AG04449 (cell line): ENCODE results near the gene AGPS.
"Not testable (repeated sequence)": the region's sequence is repeated elsewhere in the genome, so short reads cannot be mapped to it uniquely, and the experiment has no call there.

Experiments used
- CTCF ChIA-PET: fragments of 350-600 bp; formaldehyde crosslinking; extraction: SDS; loops from one replicate; lab custom pipeline; 2021; ENCODE audit warnings: antibody characterized with exemption; lab: Yijun Ruan, JAX
- POLR2A ChIA-PET: fragments of 400-600, 350-600 bp; formaldehyde crosslinking; extraction: SDS; loops from one replicate; lab custom pipeline; 2020; ENCODE audit warnings: antibody characterized with exemption, inconsistent platforms; lab: Yijun Ruan, JAX
- DNase-seq: peaks from one replicate; pipeline ENCODE4 v3.0.0-alpha.2; 2010; ENCODE audit warnings: low read depth, low spot score
- H3K4me3 ChIP-seq: 2 replicates; pipeline ENCODE4 v1.5.1; 2011; ENCODE audit warnings: low read depth, mild to moderate bottlenecking, control low read depth, low read length
- TF ChIP-seq, protein P1 (sequence below): IDR thresholded peaks from one replicate; pipeline ENCODE4 v1.5.1; 2011; ENCODE audit warnings: mild to moderate bottlenecking, moderate library complexity, low read length, control low read depth, inconsistent platforms; ENCODE audit not compliant: insufficient read depth; ENCODE audit errors: missing control alignments

The AGPS gene

DNA sequence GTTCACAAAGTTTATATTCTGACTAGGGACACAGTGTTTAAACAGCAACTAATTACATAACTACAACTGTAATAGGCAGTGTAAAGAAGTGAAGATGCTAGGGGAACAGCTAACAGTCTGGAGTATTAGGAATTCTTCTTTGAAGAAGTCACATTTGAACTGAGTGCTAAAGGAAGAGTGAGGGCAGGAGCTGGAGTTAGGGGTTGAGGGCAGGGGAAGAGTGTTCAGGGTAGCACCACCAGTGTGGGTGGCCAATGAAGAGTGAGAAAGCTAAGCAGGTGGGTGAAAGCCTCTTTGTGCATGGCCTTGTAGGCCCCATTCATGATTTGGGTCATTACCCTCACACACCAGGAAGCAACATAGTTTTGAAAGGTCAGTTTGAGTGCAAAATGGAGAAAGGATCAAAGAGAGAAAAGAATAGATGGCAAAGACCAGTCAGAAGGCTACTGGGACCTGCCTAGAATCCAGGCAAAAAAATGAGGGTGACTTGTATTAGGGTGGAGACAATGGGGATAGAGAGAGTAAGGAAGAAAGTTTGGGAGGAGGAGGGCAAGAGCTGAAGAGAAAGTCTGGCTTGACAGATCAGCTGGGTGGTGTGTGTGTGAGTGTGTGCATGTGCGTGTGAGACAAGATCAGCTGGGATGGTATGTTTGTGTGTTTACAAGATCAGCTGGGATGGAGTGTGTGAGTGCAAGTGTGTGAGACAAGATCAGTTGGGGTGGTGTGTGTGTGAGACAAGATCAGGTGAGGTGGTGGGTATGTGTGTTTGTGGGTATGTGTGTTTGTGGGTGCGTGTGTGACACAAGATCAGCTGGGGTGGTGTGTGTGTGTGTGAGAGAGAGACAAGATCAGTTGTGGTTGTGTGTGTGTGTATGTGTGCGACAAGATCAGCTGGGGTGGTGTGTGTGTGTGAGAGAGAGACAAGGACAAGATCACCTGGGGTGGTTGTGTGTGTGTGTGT, 43.6 kb upstream of the AGPS start:
- no peak overlapping the region for H3K4me3 ChIP-seq
- DNase-seq: no peak
- TF ChIP-seq, protein P1, sequence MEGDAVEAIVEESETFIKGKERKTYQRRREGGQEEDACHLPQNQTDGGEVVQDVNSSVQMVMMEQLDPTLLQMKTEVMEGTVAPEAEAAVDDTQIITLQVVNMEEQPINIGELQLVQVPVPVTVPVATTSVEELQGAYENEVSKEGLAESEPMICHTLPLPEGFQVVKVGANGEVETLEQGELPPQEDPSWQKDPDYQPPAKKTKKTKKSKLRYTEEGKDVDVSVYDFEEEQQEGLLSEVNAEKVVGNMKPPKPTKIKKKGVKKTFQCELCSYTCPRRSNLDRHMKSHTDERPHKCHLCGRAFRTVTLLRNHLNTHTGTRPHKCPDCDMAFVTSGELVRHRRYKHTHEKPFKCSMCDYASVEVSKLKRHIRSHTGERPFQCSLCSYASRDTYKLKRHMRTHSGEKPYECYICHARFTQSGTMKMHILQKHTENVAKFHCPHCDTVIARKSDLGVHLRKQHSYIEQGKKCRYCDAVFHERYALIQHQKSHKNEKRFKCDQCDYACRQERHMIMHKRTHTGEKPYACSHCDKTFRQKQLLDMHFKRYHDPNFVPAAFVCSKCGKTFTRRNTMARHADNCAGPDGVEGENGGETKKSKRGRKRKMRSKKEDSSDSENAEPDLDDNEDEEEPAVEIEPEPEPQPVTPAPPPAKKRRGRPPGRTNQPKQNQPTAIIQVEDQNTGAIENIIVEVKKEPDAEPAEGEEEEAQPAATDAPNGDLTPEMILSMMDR: no peak
- ChIA-PET CTCF (interaction anchor here (0.9 to 2.8 kb wide), 5 partner anchors 12 to 193 kb away, joined by 3 to 11 read pairs (median 4); no protein-coding TSS in a partner anchor), POLR2A (no interaction called here)

DNA sequence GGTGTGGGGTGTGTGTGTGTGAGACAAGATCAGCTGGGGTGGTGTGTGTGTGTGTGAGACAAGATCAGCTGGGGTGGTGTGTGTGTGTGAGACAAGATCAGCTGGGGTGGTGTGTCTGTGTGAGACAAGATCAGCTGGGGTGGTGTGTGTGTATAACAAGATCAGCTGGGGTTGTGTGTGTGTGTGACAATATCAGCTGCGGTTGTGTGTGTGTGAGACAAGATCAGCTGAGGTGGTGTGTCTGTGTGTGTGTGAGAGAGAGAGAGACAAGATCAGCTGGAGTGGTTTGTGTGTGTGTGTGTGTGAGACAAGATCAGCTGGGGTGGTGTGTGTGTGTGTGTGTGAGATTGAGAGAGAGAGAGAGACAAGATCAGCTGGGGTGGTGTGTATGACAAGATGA, 41.9 kb upstream of the AGPS start:
- ChIA-PET CTCF (interaction anchor here (1.5 kb wide), 1 partner anchor 15 kb away, joined by 6 read pairs; no protein-coding TSS in a partner anchor), POLR2A (interaction anchor here (0.6 kb wide), 1 partner anchor 23 kb away, joined by 4 read pairs; no protein-coding TSS in a partner anchor)
- DNase-seq: not testable (repeated sequence)

DNA sequence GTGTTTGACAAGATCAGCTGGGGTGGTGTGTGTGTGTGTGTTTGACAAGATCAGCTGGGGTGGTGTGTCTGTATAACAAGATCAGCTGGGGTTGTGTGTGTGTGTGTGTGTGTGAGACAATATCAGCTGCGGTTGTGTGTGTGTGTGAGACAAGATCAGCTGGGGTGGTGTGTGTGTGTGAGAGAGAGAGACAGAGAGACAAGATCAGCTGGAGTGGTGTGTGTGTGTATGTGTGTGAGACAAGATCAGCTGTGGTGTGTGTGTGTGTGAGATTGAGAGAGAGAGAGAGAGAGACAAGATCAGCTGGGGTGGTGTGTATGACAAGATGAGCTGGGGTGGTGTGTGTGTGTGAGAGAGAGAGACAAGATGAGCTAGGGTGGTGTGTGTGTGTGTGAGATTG, 41.5 kb upstream of the AGPS start:
- ChIA-PET CTCF (interaction anchor here (1.5 kb wide), 1 partner anchor 16 kb away, joined by 6 read pairs; no protein-coding TSS in a partner anchor), POLR2A (interaction anchor here (0.6 kb wide), 1 partner anchor 24 kb away, joined by 4 read pairs; no protein-coding TSS in a partner anchor)
- DNase-seq, H3K4me3 ChIP-seq: not testable (repeated sequence)

More for the DNA sequence above, 41.9 kb upstream of the AGPS start:
- H3K4me3 ChIP-seq: not testable (repeated sequence)

DNA sequence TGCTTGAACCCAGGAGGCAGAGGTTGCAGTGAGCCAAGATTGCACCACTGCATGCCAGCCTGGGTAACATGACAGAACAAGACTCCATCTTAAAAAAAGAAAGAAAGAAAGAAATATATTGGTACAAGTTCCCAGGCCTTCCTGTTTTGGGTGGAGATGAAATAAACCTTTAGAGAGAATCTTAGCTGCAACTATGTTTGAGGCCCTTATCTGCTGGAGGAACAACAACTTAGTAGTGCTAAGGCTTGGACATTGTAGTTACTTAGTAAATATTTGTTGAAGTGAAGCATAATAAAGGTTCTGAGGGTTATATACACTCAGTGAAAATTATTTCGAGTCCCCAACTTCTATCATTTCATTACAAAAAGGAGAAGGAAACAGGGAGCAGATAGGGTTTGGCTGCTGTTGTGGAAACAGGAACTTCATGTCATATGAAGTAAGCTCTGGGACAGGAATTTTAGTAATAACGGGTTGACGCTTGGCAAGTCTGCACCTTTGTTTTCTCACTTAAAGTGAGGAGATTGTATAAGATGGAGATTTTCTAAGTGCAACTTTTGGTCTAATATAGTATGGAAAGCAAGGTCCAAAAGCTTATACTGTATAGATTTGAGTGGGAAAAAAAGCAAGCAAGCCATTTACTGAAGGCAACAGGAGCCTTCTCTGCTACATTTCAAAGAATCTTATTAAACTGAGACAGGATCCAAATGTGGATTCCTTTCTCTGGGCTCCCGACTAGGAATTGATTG, 40.0 kb upstream of the AGPS start:
- no peak for DNase-seq
- CTCF ChIA-PET: interaction anchor here (1.2 to 2.4 kb wide), 3 partner anchors 14 to 39 kb away, joined by 3 to 14 read pairs (median 4); no protein-coding TSS in a partner anchor
- POLR2A ChIA-PET: no interaction called here

DNA sequence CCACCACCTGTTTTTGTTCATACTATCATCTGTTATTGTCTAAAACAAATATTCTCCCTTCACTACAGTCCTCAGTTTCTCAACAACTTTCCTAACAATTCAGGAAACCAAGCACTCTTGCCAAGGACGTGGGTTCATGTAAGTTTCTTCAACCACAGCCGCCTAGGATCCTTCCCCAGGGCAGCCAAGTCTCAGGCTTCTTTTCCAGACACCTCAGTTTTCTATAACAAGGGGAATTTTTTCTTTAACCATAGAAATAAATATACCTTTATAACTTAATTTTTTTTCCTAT, 39.4 kb upstream of the AGPS start:
- ChIA-PET CTCF (interaction anchor here (1.2 to 2.4 kb wide), 3 partner anchors 14 to 38 kb away, joined by 3 to 14 read pairs (median 4); no protein-coding TSS in a partner anchor), POLR2A (no interaction called here)
- TF ChIP-seq, protein P1: no peak
- no peak for DNase-seq
- no peak overlapping the region for H3K4me3 ChIP-seq

More for the DNA sequence above, 40.0 kb upstream of the AGPS start:
- TF ChIP-seq, protein P1: no peak
- H3K4me3 ChIP-seq: no peak overlapping the region

DNA sequence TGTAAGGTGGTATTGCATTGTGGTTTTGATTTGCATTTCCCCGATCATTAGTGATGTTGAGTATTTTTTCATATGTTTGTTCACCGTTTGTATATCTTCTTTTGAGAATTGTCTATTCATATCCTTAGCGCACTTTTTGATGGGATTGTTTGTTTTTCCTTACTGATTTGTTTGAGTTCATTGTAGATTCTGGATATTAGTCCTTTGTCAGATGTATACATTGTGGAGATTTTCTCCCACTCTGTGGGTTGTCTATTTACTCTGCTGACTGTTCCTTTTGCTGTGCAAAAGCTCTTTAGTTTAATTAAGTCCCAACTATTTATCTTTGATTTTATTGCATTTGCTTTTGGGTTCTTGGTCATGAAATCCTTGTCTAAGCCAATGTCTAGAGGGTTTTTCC, 38.0 kb upstream of the AGPS start:
- POLR2A ChIA-PET, DNase-seq, H3K4me3 ChIP-seq: not testable (repeated sequence)
- CTCF ChIA-PET: interaction anchor here (1.9 kb wide), 1 partner anchor 61 kb away, joined by 4 read pairs; no protein-coding TSS in a partner anchor

DNA sequence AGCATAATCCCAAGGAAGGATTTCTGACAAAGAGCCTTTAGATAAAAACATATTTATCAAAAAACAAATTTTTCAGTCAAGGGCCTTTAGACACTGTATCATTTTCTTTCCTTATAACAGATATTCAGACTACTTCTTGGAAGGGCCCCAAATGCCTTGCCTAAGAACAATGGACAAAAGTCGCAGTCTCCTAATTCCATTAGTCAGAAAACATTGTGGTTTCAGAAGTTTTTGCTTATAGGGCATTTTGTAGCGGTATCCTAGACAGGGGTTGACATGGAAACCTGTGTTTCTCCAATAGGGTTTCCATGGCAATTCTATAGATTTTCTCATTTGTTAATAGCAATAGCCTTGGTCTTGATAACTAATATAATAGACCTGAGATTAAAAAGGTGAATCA, 36.7 kb upstream of the AGPS start:
- ChIA-PET POLR2A (no interaction called here), CTCF (interaction anchor here (1.5 to 1.9 kb wide), 4 partner anchors 10 to 369 kb away, joined by 3 to 7 read pairs (median 4); no protein-coding TSS in a partner anchor)
- TF ChIP-seq, protein P1: no peak

More for the DNA sequence above, 36.7 kb upstream of the AGPS start:
- no peak overlapping the region for H3K4me3 ChIP-seq
- no peak for DNase-seq
